ENCODE measurements around the gene ASIC3.

ASIC3 gene

GRCh38 chr7:151032936-151033863 is 15.1 kb upstream of the ASIC3 start:
- TF ChIP-seq CTCF (IDR thresholded peaks at IDR 0.05; ENCODE audit: control insufficient read depth, extremely low read depth, insufficient read depth): no peak
- DNase-seq (ENCODE audit: low read depth): no peak

GRCh38 chr7:151033864-151034249 is 14.5 kb upstream of the ASIC3 start:
- no peak overlapping the region for H3K4me3 ChIP-seq (ENCODE audit: low read depth, low read length)
- TF ChIP-seq CTCF (IDR thresholded peaks at IDR 0.05; ENCODE audit: control insufficient read depth, extremely low read depth, insufficient read depth): no peak
- DNase-seq (ENCODE audit: low read depth): no peak

More at GRCh38 chr7:151032936-151033863, 15.1 kb upstream of the ASIC3 start:
- H3K4me3 ChIP-seq (ENCODE audit: low read depth, low read length): no peak overlapping the region

GRCh38 chr7:151034312-151035025 is 13.9 kb upstream of the ASIC3 start:
- no peak for DNase-seq (ENCODE audit: low read depth)
- no peak overlapping the region for H3K4me3 ChIP-seq (ENCODE audit: low read depth, low read length)
- TF ChIP-seq CTCF (IDR thresholded peaks at IDR 0.05; ENCODE audit: control insufficient read depth, extremely low read depth, insufficient read depth): no peak

GRCh38 chr7:151035026-151035717 is 13.2 kb upstream of the ASIC3 start:
- no peak for TF ChIP-seq CTCF (IDR thresholded peaks at IDR 0.05; ENCODE audit: control insufficient read depth, extremely low read depth, insufficient read depth)
- DNase-seq (ENCODE audit: low read depth): no peak
- no peak overlapping the region for H3K4me3 ChIP-seq (ENCODE audit: low read depth, low read length)

GRCh38 chr7:151035902-151036301 is 12.4 kb upstream of the ASIC3 start:
- no peak overlapping the region for H3K4me3 ChIP-seq (ENCODE audit: low read depth, low read length)
- no peak for DNase-seq (ENCODE audit: low read depth)
- TF ChIP-seq CTCF (IDR thresholded peaks at IDR 0.05; ENCODE audit: control insufficient read depth, extremely low read depth, insufficient read depth): no peak

GRCh38 chr7:151038951-151039849 is 9.1 kb upstream of the ASIC3 start:
- DNase-seq (ENCODE audit: low read depth): no peak

More at GRCh38 chr7:151038951-151039849, 9.1 kb upstream of the ASIC3 start:
- TF ChIP-seq CTCF (IDR thresholded peaks at IDR 0.05; ENCODE audit: control insufficient read depth, extremely low read depth, insufficient read depth): no peak
- H3K4me3 ChIP-seq (ENCODE audit: low read depth, low read length): no peak overlapping the region
